HepG2 (cell line): ENCODE results near the gene KIF6. TPM values are rescaled to one million over a fixed set of nuclear protein-coding genes. Genes with fewer than 3 reads are reported as not detected.

Source experiments
- ATF2 ChIP-seq: sonication (generic); formaldehyde crosslinking; IDR thresholded peaks from 2 replicates; pipeline ENCODE4 v1.4.0; 2020; ENCODE audit warnings: missing genetic modification reagents
- IRX3 ChIP-seq: sonication (generic); formaldehyde crosslinking; IDR thresholded peaks from 2 replicates; pipeline ENCODE4 v1.8.1; 2023; ENCODE audit warnings: mild to moderate bottlenecking, low read depth, missing genetic modification reagents, borderline replicate concordance
- MTERF4 ChIP-seq: sonication (generic); formaldehyde crosslinking; IDR thresholded peaks from 2 replicates; pipeline ENCODE4 v1.8.0; 2023; ENCODE audit warnings: mild to moderate bottlenecking, missing genetic modification reagents
- RXRA ChIP-seq: sonication (generic); formaldehyde crosslinking; IDR thresholded peaks from 2 replicates; pipeline ENCODE4 v1.5.1; 2020; ENCODE audit warnings: missing genetic modification reagents
- ZHX2 ChIP-seq, 2 experiments: sonication (generic) in 1 of 2; formaldehyde crosslinking in 1 of 2; IDR thresholded peaks; 2 replicates each; pipeline versions ENCODE4 v1.6.1 to v1.9.0; 2014 to 2022; ENCODE audit warnings: antibody characterized with exemption in 1 of 2, borderline replicate concordance in 1 of 2, inconsistent platforms in 1 of 2, low read depth in 1 of 2, missing genetic modification reagents in 1 of 2
- ZNF362 ChIP-seq: sonication (generic); formaldehyde crosslinking; IDR thresholded peaks from 2 replicates; pipeline ENCODE4 v1.4.0; 2020; ENCODE audit warnings: missing genetic modification reagents, mild to moderate bottlenecking, borderline replicate concordance
- ZNF7 ChIP-seq: IDR thresholded peaks from 2 replicates; pipeline ENCODE4 v1.6.1; 2016; ENCODE audit warnings: missing biosample characterization, missing genetic modification reagents
- polyA plus RNA-seq, 8 experiments: library from polyadenylated mRNA; depleted of rRNA in 3 of 8; stranded (reverse) in 7 of 8; unstranded in 1 of 8; fragments of >200 nt; fragmentation: Illumina TruSeq in 4 of 8; extraction: Trizol in 4 of 8; gene quantifications; 2 replicates each; pipeline versions ENCODE4 v1.2.1 to v1.2.3, GENCODE V29; 2011 to 2016; ENCODE audit warnings: low read depth in 4 of 8, missing spikeins in 1 of 8, mixed read lengths in 1 of 8; ENCODE audit not compliant: insufficient read depth in 1 of 8
- total RNA-seq, 5 experiments: library from RNA; depleted of rRNA; stranded (reverse); fragments of >200 nt; fragmentation: Illumina TruSeq; extraction: Trizol; gene quantifications; 2 replicates each; pipeline ENCODE4 v1.2.3, GENCODE V29; 2016; ENCODE audit warnings: low read depth in 1 of 5

The KIF6 gene
- total and polyA plus RNA-seq, 2 of the 13 experiments (the other 11 are each of a cell fraction or from before 2014, with no cell fraction given): 0.04 to 0.27 TPM

GRCh38 chr6:39295611-39296011 lies 429.6 kb downstream of the KIF6 start (continued):
- TF ChIP-seq ZNF362 (CRISPR knock-in tag) (no peak), ZHX2 (IDR thresholded peaks at IDR 0.05; ENCODE audit: low read depth) (no peak), ZHX2 (CRISPR knock-in tag; IDR thresholded peaks at IDR 0.05; ENCODE audit: borderline replicate concordance) (no peak), ATF2 (CRISPR knock-in tag) (no peak), MTERF4 (CRISPR knock-in tag) (no peak), RXRA (CRISPR knock-in tag) (no peak), IRX3 (CRISPR knock-in tag) (no peak), ZNF7 (CRISPR knock-in tag) (no peak)
